ENCODE data around the gene TBC1D22A. TPM values are rescaled to one million over a fixed set of nuclear protein-coding genes. Genes with fewer than 3 reads are reported as not detected.

TBC1D22A gene
- total and polyA plus RNA-seq, 4 experiments from 2014 or later: 20.6 to 49.2 (median 36.7) TPM

DNA sequence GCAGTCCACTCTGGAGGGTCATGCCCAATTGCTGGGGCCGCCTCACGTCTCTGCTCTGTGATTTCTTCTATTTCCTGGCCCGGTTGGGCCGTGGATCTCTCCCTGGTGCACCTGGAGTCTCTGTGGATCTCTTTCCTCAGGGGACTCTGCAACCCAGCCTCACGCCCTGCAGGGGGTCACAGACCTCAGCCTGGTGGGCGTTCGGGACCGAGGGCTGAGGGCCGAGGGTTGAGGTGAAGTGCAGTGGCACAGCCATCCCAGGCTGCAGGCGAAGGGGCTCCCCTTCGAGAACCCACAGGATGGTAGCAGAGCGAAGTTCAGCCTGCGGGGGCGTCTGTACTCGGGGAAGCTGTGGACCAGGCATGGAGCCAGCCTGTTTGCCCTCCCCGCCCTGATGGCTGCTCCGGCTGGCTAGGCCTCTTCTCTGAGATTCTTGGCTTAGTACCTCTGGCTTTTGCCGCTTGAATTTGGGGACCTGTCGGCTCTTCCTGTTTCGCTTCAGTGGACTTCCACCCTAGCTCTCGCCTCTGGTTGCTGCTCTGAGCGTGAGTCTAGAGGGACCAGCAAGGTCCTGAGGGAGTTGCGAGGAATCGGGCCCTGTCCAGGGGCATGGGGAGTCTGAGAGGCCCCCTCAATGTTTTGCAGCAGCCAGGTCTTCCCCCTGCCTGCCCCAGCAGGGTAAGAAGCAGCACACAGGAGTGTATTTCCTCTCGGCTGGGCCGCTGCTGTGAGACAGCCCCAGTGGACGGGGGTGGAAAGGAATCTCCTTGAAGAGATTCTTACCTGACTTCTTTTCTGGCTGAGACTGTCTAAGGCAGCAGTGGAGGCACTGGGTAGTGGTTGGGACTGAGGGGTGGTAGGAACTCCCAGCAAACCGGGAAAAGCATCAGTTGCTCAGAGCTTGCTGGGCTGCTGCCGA lies 140.8 kb downstream of the TBC1D22A start:
- no peak overlapping the region for H3K27ac Mint-ChIP-seq
- CTCF ChIA-PET (ENCODE audit: partially characterized antibody): no interaction called here
- DNase-seq: no peak
- intact Hi-C loops (cut with micrococcal nuclease): no loop called here
- Histone ChIP-seq H3K36me3 (ENCODE audit: insufficient read depth, low read length) (peaks cover 12% of the 10 kb centered on the region), H3K4me3 (ENCODE audit: low read length in 2 of 2) (no peak overlapping the region), H3K27ac (ENCODE audit: low read depth, low read length) (no peak overlapping the region), H3K9me3 (ENCODE audit: control insufficient read depth in 1 of 2, low read length in 2 of 2) (no peaks in the 10 kb centered on the region), H3K4me1 (ENCODE audit: insufficient read depth, low read length) (no peaks in the 10 kb centered on the region), H3K27me3 (ENCODE audit: insufficient read depth, low read length) (no peaks in the 10 kb centered on the region)
- POLR2A ChIA-PET (ENCODE audit: partially characterized antibody): no interaction called here
- no peaks in the 10 kb centered on the region for H3K27me3 Mint-ChIP-seq
- peaks cover 5 to 11% (median 8%) of the 10 kb centered on the region in 4 donors for H3K4me1 Mint-ChIP-seq
- H3K4me3 Mint-ChIP-seq: no peak overlapping the region
- H3K9me3 Mint-ChIP-seq: peaks cover 0 to 2% (median 0%) of the 10 kb centered on the region in 8 donors
- peaks cover 9 to 28% of the 10 kb centered on the region in 2 donors for H3K36me3 Mint-ChIP-seq

DNA sequence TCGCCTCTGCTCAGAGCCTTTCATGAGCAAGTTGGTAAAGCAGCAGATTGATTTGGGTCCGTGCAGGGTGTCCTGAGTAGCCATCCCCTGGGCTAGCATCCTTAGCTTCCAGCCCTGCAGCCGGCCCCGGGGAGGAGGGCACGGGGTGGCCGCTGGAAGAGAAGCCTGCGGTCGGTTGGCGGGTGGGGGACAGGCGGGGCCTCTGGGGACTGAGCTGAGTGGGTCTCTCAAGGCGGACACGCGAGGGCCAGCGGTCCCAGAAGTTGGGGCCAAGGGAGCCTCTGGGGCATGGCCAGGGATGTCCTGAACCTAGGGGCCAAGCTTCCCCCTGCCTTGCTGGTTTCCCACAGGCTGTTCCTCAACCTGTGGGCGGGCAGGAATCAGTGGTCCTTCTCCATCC lies 143.0 kb downstream of the TBC1D22A start:
- CTCF ChIA-PET (ENCODE audit: partially characterized antibody): no interaction called here
- peaks cover 12% of the 10 kb centered on the region for H3K36me3 ChIP-seq (ENCODE audit: insufficient read depth, low read length)
- peaks cover 6 to 11% (median 8%) of the 10 kb centered on the region in 4 donors for H3K4me1 Mint-ChIP-seq
- H3K4me3 ChIP-seq (ENCODE audit: low read length in 2 of 2): no peak overlapping the region
- DNase-seq: no peak
- H3K27me3 ChIP-seq (ENCODE audit: insufficient read depth, low read length): no peaks in the 10 kb centered on the region
- no peaks in the 10 kb centered on the region for H3K4me1 ChIP-seq (ENCODE audit: insufficient read depth, low read length)
- no peak overlapping the region for H3K27ac Mint-ChIP-seq
- no peak overlapping the region for H3K4me3 Mint-ChIP-seq
- H3K9me3 Mint-ChIP-seq: peaks cover 0 to 2% (median 0%) of the 10 kb centered on the region in 8 donors
- no peak overlapping the region for H3K27ac ChIP-seq (ENCODE audit: low read depth, low read length)
- peaks cover 6 to 32% of the 10 kb centered on the region in 2 donors for H3K36me3 Mint-ChIP-seq
- POLR2A ChIA-PET (ENCODE audit: partially characterized antibody): no interaction called here
- intact Hi-C loops (cut with micrococcal nuclease): no loop called here
- H3K9me3 ChIP-seq (ENCODE audit: control insufficient read depth in 1 of 2, low read length in 2 of 2): no peaks in the 10 kb centered on the region
- no peaks in the 10 kb centered on the region for H3K27me3 Mint-ChIP-seq

DNA sequence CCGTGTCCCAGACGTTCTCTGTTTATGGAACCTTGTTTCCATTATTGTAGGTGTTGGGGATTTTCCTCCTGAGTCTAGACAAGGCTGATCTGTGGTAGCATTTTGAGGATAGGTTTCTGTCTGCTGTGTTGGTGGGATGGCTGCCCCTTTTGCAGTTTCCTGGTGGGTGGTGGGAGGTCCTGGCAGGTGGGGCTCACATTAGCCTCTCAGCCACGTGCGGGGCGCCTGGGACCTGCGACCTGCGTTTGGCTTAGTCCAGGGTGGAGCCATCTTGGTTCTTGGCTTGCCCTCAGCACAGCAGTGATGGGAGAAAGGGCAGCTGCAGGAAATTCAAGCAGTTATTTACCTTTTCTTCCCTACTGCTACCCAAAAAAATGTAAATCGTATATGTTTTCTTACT lies 143.4 kb downstream of the TBC1D22A start:
- CTCF ChIA-PET (ENCODE audit: partially characterized antibody): no interaction called here
- peaks cover 12% of the 10 kb centered on the region for H3K36me3 ChIP-seq (ENCODE audit: insufficient read depth, low read length)
- no peak overlapping the region for H3K4me3 ChIP-seq (ENCODE audit: low read length in 2 of 2)
- H3K27ac Mint-ChIP-seq: no peak overlapping the region
- no peaks in the 10 kb centered on the region for H3K4me1 ChIP-seq (ENCODE audit: insufficient read depth, low read length)
- H3K4me1 Mint-ChIP-seq: peaks cover 6 to 10% (median 9%) of the 10 kb centered on the region in 4 donors
- peaks cover 4 to 36% of the 10 kb centered on the region in 2 donors for H3K36me3 Mint-ChIP-seq
- H3K27me3 ChIP-seq (ENCODE audit: insufficient read depth, low read length): no peaks in the 10 kb centered on the region
- H3K27me3 Mint-ChIP-seq: no peaks in the 10 kb centered on the region
- no peak for DNase-seq
- POLR2A ChIA-PET (ENCODE audit: partially characterized antibody): no interaction called here
- H3K9me3 Mint-ChIP-seq: peaks cover 0 to 2% (median 0%) of the 10 kb centered on the region in 8 donors
- no peaks in the 10 kb centered on the region for H3K9me3 ChIP-seq (ENCODE audit: control insufficient read depth in 1 of 2, low read length in 2 of 2)
- H3K4me3 Mint-ChIP-seq: no peak overlapping the region
- no peak overlapping the region for H3K27ac ChIP-seq (ENCODE audit: low read depth, low read length)
- intact Hi-C loops (cut with micrococcal nuclease): no loop called here

DNA sequence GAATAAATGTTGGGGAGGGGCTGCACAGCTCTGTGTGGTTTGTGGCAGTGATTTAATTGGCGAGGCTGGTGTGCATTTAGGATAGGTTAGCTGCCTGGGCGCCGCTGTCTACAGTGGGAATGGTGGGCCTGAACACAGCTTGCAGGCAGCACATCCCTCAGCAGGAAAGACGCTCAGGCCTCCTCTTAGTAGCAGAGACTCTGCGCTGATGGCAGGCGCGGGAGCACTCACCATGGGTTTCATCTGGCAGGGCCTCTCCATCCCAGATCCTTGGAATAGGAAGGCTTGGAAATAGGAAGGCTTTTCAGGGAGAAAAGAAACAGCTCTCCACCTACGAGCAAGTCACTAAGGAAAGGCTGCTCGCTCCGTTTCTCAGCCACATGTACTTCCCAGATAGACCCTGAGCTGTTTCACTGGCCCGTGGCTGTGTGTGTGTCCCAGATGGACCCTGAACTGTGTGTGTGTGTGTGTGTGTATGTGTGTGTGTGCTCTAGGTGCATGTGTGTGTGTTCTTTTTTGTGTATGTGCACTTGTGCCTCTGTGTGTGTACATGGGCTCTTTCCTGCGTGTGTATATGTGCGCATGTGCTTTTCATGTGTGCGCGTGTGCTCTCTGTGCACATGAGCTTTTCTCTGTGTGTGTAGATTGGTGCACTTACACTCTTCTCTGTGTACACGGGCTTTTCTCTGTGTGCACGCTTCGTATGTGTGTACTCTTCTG lies 144.0 kb downstream of the TBC1D22A start:
- Mint-ChIP-seq H3K4me3 (no peak overlapping the region), H3K27me3 (no peaks in the 10 kb centered on the region), H3K36me3 (peaks cover 4 to 36% of the 10 kb centered on the region in 2 donors), H3K4me1 (peaks cover 4 to 11% (median 8%) of the 10 kb centered on the region in 4 donors), H3K27ac (no peak overlapping the region), H3K9me3 (peaks cover 0 to 2% (median 0%) of the 10 kb centered on the region in 8 donors)
- Histone ChIP-seq H3K36me3 (ENCODE audit: insufficient read depth, low read length) (peaks cover 12% of the 10 kb centered on the region), H3K27me3 (ENCODE audit: insufficient read depth, low read length) (no peaks in the 10 kb centered on the region), H3K27ac (ENCODE audit: low read depth, low read length) (no peak overlapping the region), H3K4me3 (ENCODE audit: low read length in 2 of 2) (no peak overlapping the region), H3K9me3 (ENCODE audit: control insufficient read depth in 1 of 2, low read length in 2 of 2) (no peaks in the 10 kb centered on the region), H3K4me1 (ENCODE audit: insufficient read depth, low read length) (no peaks in the 10 kb centered on the region)
- ChIA-PET CTCF (ENCODE audit: partially characterized antibody) (no interaction called here), POLR2A (ENCODE audit: partially characterized antibody) (no interaction called here)
- intact Hi-C loops (cut with micrococcal nuclease): no loop called here
- DNase-seq: no peak

DNA sequence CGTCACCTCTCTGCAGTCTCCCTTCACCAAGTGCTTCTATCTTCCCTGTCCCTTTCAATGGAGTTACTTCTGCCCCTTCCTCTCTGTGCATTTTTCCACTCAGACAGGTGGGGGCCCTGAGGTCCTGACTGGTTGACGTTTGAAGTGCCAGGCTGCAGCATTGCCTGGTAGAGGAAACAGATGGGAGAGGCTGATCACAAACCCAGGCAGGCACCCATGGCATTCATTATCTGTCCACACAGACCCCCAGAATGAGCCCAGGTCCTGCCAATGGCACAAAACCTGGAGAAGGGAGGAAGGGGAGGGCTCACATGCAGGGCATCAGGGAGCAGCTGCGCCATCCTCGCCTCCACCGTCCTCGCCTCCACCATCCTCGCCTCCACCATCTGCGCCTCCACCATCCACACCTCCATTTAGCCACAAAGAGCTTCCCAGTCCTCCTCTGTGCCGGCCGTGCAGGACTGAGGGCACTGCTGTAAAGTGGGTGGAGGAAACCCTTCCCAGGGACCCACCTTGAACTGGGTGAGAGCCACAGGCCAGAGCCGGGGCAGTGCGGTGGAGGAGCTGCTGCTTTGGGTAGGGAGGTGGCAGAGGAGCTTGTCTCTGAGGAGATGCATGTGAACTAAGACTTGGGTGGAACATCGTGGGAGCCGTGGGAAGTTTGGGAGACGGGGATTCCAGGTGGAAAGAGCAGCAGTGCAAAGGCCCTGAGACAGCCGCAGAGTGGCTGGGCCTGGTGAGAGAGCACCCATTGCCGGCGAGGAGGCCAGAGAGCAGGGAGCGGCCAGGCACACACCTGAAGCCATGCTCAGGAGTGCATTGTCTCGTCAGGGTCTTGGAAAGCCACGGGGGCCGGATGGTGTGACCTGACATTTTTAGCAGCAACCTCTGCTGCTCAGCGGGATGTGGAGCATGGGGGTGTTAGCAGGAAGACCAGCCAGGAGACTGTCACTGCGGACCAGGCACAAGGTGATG lies 145.1 kb downstream of the TBC1D22A start:
- Mint-ChIP-seq H3K9me3 (peaks cover 0 to 2% (median 0%) of the 10 kb centered on the region in 8 donors), H3K36me3 (peaks cover 4 to 29% of the 10 kb centered on the region in 2 donors), H3K4me3 (no peak overlapping the region), H3K27me3 (no peaks in the 10 kb centered on the region), H3K4me1 (peaks cover 4 to 13% (median 8%) of the 10 kb centered on the region in 4 donors), H3K27ac (peak overlapping the region in 1 of 7 donors; percentile 23)
- DNase-seq: no peak
- peaks cover 11% of the 10 kb centered on the region for H3K36me3 ChIP-seq (ENCODE audit: insufficient read depth, low read length)
- no peak overlapping the region for H3K4me3 ChIP-seq (ENCODE audit: low read length in 2 of 2)
- H3K27me3 ChIP-seq (ENCODE audit: insufficient read depth, low read length): no peaks in the 10 kb centered on the region
- H3K9me3 ChIP-seq (ENCODE audit: control insufficient read depth in 1 of 2, low read length in 2 of 2): no peaks in the 10 kb centered on the region
- H3K4me1 ChIP-seq (ENCODE audit: insufficient read depth, low read length): no peaks in the 10 kb centered on the region
- H3K27ac ChIP-seq (ENCODE audit: low read depth, low read length): no peak overlapping the region
- POLR2A ChIA-PET (ENCODE audit: partially characterized antibody): no interaction called here
- intact Hi-C loops (cut with micrococcal nuclease): no loop called here
- CTCF ChIA-PET (ENCODE audit: partially characterized antibody): no interaction called here

DNA sequence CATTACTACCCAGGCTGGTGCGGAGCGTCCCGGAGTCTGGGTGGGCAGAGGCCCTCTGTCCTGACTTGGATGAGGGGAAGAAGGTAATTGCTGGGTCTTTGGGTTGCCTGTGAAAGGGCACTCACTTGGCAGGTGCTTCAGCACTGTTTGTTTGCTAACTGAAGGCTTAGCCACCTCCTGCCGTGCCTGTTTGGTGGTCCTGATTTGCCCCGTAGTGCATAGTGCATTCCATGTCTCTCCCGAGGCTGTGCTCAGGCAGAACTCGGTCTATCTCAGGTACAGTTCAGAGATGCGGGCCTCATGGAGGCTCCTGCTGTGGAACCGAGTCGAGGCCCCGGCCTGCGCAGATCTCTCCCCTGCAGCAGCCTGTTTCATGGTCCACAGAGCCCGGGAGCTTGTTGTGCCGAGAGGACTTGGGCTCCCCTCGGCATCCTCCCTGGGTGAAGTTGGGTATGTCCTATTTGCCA lies 146.2 kb downstream of the TBC1D22A start:
- no peaks in the 10 kb centered on the region for H3K4me1 ChIP-seq (ENCODE audit: insufficient read depth, low read length)
- POLR2A ChIA-PET (ENCODE audit: partially characterized antibody): no interaction called here
- peaks cover 7% of the 10 kb centered on the region for H3K36me3 ChIP-seq (ENCODE audit: insufficient read depth, low read length)
- Mint-ChIP-seq H3K27ac (peak overlapping the region in 1 of 7 donors; percentile 7), H3K27me3 (no peaks in the 10 kb centered on the region), H3K4me3 (no peak overlapping the region), H3K9me3 (peaks cover 0 to 2% (median 0%) of the 10 kb centered on the region in 8 donors), H3K36me3 (peaks cover 12 to 35% of the 10 kb centered on the region in 2 donors), H3K4me1 (peaks cover 4 to 11% (median 8%) of the 10 kb centered on the region in 4 donors)
- intact Hi-C loops (cut with micrococcal nuclease): no loop called here
- no peak overlapping the region for H3K4me3 ChIP-seq (ENCODE audit: low read length in 2 of 2)
- H3K9me3 ChIP-seq (ENCODE audit: control insufficient read depth in 1 of 2, low read length in 2 of 2): no peaks in the 10 kb centered on the region
- no peak for DNase-seq
- no peak overlapping the region for H3K27ac ChIP-seq (ENCODE audit: low read depth, low read length)
- no peaks in the 10 kb centered on the region for H3K27me3 ChIP-seq (ENCODE audit: insufficient read depth, low read length)
- CTCF ChIA-PET (ENCODE audit: partially characterized antibody): no interaction called here

Measured in CD4-positive, alpha-beta memory T cell (primary cell).